Measurements from ENCODE around the gene GDAP1L1. TPM values are rescaled to one million over a fixed set of nuclear protein-coding genes. Genes with fewer than 3 reads are reported as not detected.

The GDAP1L1 gene
- total RNA-seq, 4 donors from 2014 or later: 0.91 TPM; not detected in 3

DNA sequence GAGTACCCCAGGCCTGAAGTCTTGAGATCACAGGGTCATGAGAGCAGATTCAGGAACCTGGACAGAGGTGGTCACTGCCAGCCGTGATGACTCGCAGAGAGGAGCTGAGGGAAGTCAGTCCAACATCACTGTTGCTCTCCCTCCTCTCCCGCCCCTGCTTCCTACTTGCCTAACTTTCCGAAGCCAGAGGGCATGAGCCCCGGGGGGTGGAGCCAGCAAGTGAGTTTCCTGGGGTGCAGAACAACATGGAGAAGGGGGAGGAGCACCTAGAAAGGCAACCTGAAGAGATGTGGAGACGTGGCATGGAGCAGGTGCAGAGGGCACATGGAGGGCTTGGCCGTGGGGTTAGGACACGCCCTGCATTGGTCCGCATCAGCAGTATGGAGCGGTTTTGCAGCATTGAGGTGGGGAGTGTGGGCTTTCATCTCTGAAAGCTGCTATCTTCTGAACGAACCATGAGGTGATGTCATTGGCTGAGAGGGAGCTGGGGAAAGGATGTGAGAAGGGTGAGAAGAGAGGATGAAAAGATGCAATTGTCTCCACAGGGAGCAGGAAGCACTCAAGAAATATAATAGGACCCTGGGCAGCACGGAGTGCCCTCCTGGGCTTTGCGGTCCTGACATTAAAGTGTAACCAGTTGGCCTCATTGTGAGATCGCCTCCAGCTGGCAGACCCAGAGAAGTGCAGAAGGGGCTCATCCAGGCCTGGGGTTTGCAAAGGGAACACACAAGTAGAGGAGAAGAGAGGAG, 25.0 kb downstream of the GDAP1L1 start:
- no peak overlapping the region for H3K4me3 ChIP-seq (ENCODE audit: low read depth, poor library complexity, severe bottlenecking)
- no peak for TF ChIP-seq POLR2A (IDR thresholded peaks at IDR 0.05)
- TF ChIP-seq, protein P1, sequence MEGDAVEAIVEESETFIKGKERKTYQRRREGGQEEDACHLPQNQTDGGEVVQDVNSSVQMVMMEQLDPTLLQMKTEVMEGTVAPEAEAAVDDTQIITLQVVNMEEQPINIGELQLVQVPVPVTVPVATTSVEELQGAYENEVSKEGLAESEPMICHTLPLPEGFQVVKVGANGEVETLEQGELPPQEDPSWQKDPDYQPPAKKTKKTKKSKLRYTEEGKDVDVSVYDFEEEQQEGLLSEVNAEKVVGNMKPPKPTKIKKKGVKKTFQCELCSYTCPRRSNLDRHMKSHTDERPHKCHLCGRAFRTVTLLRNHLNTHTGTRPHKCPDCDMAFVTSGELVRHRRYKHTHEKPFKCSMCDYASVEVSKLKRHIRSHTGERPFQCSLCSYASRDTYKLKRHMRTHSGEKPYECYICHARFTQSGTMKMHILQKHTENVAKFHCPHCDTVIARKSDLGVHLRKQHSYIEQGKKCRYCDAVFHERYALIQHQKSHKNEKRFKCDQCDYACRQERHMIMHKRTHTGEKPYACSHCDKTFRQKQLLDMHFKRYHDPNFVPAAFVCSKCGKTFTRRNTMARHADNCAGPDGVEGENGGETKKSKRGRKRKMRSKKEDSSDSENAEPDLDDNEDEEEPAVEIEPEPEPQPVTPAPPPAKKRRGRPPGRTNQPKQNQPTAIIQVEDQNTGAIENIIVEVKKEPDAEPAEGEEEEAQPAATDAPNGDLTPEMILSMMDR (IDR thresholded peaks at IDR 0.05): no peak
- intact Hi-C loops (cut with DNase I; ENCODE audit: low total_unique reads): no loop called here
- WGBS, 2 donors: 68 to 70% methylated on average over 14 of the region's 14 CpGs
- DNase-seq (ENCODE audit: low spot score in 2 of 2): no peak

DNA sequence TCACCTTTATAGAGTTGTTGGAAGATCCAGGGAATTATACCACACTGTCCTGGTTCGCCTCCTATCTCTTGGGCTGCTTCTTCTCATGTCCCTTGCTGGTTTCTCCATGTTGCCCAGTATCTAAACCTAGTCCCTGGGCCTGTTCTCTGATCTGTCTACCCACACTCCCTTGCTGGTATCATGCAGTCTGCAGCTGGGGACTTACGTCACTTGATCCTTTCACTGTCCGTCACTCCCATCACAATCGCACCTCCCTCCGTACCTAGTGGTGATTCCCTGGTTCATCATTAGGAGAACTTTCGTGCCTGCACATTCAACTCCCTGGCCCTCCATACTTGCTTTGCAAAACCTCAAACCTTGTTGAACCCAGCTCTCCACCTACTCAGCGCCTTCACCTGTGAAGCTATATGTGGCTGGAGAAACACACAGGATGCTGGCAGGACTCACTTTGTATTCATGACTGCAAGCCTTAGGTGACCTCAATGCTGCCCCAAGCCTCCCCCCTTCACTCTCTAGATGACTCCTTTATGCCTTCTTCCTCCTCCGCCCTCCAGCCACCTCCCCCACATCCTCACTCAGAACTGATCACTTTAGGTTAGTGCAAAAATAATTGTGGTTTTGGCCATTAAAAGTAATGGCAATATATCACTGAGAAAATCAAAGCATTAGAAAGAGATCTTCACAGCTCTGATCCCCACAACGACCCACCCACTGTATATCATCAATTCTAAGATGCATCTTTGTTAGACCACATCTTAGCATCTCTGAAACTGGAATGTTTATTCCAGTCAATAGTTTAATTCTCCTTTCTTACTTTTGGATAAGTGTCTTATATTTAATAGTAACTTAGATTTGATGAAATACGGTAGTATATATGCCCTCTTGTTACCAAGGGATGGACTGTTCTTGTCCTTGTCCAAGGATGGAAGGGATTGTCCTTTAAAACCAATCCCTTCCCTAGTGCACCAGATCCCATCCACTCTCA, 26.4 kb downstream of the GDAP1L1 start:
- intact Hi-C loops (cut with DNase I; ENCODE audit: low total_unique reads): no loop called here
- WGBS, 2 donors: 91 to 94% methylated on average over 10 of the region's 10 CpGs
- no peak for DNase-seq (ENCODE audit: low spot score in 2 of 2)
- no peak overlapping the region for H3K4me3 ChIP-seq (ENCODE audit: low read depth, poor library complexity, severe bottlenecking)
- TF ChIP-seq, protein P1 (IDR thresholded peaks at IDR 0.05): no peak
- TF ChIP-seq POLR2A (IDR thresholded peaks at IDR 0.05): no peak

DNA sequence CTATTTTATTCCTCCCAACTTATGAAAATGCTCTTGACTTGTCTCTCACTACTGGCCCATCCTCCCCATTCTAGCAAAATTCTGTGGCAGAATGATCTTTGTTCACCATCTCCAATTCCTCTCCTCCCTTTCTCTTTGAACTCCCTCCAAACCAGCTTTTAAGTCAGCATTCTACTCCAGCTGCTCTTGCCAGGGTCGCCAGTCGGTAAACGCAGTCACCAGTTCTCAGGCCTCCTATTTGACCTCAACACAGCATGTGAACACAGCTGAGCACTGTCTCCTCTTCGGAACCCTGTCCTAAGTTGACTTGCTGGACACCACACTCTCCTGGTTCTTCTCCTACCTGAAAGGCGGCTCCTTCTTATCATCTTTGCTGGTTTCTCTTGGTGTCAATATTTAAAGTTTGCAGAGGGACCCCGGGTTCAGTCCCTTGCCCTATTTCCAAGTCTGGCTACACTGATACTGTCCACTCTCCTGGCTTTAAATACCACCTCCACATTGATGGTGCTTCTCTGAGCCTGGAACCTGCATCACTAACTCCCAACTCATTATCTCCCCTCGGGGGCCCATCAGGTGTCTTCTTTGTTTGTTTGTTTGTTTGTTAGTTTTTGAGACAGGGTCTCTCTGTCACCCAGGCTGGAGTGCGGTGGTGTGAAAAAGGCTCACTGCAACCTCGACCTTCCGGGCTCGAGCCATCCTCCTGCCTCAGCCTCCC, 27.4 kb downstream of the GDAP1L1 start:
- intact Hi-C loops (cut with DNase I; ENCODE audit: low total_unique reads): no loop called here
- H3K4me3 ChIP-seq (ENCODE audit: low read depth, poor library complexity, severe bottlenecking): no peak overlapping the region
- no peak for DNase-seq (ENCODE audit: low spot score in 2 of 2)
- 83 to 84% methylated on average over 11 of the region's 11 CpGs for WGBS, 2 donors
- no peak for TF ChIP-seq POLR2A (IDR thresholded peaks at IDR 0.05)
- TF ChIP-seq, protein P1 (IDR thresholded peaks at IDR 0.05): no peak

DNA sequence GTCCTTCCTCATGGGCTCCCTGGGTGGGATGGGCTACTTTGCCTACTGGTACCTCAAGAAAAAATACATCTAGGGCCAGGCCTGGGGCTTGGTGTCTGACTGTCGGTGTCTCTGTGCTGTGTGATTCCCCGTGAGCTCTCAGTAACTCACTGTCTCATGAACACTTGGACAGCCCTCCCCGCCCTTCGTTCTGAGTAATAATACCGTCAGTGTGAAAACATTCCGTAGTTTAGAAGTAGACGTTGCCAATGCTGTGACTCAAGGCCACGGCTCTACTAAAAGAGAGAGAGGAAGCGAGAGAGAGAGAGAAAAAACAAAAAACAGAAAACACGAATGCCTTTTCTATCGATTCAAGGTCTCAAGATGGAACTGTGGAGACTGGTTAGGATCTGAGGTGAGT, 32.1 kb downstream of the GDAP1L1 start:
- DNase-seq (ENCODE audit: low spot score in 2 of 2): no peak
- intact Hi-C loops (cut with DNase I; ENCODE audit: low total_unique reads): no loop called here

DNA sequence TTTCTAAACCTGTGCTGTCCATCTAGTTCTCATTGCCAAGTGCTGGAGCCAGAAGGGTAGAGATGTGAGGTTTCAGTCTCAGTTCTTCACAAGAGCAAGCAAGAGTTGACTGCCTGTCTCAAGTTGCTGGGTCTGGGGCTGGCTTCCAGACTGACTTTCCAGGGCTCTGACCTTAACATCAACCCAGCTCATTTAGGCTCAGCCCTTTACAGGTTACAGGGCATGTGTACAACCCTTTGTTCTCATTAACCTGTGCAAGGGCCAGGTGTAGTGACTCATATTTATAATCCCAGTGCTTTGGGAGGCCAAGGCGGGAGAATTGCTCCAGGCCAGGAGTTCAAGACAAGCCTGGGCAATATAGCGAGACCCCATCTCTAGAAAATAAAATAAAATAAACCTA, 33.3 kb downstream of the GDAP1L1 start:
- H3K4me3 ChIP-seq (ENCODE audit: low read depth, poor library complexity, severe bottlenecking): no peak overlapping the region
- intact Hi-C loops (cut with DNase I; ENCODE audit: low total_unique reads): no loop called here
- WGBS, 2 donors: 91 to 93% methylated on average over 2 of the region's 2 CpGs
- DNase-seq (ENCODE audit: low spot score in 2 of 2): no peak
- TF ChIP-seq, protein P1 (IDR thresholded peaks at IDR 0.05): no peak
- TF ChIP-seq POLR2A (IDR thresholded peaks at IDR 0.05): no peak

More for the DNA sequence above, 32.1 kb downstream of the GDAP1L1 start:
- 84 to 90% methylated on average over 11 of the region's 11 CpGs for WGBS, 2 donors
- TF ChIP-seq POLR2A (IDR thresholded peaks at IDR 0.05): no peak
- TF ChIP-seq, protein P1 (IDR thresholded peaks at IDR 0.05): no peak
- no peak overlapping the region for H3K4me3 ChIP-seq (ENCODE audit: low read depth, poor library complexity, severe bottlenecking)

Measured in lower leg skin (tissue), 4 donors.